Measurements from ENCODE around the gene SELENOS.

SELENOS gene

DNA sequence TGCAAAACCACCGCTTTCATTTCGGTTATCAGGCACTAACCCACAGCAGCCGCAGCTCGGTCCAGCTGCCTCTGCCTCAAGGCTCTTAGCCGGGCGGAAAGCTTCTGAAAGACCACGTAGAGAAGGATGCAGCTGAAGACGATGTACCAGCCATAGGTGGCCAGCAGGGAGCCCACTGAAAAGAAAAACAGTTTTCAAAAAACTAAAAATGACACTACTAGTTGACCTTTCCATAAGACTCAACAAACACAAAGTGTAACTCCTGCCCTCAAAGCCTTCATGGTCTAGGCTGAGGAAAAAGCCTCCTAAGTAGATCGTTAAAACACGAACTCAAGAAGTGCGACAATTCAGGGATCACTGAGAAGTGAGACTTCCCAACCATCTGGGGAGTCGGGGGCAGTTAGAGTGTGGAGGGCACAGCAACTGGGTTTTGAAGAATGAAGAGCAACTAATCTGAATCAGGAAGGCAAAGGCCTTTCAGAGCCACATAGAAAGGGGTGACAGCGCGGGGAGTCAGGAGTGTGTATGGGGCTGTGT is 716 bp downstream of the SELENOS start:
- no peak for DNase-seq

DNA sequence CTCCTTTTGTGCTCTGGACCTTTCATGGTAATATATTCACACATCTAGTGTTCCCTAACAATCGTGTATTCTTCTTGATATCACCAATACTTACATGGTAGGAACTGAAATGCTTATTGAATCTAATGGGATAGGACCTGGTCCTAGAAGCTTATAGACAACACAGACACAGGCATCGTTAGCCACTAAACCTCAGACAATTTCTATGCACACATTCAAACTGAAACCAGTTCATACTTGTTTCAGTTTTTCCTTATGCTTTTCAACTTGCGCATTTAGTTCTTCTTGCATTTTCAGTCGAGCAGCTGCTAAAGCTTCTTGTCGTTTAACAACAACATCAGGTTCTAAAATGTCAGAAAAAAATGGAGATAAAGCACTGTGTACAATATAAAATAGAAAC is 2.3 kb downstream of the SELENOS start:
- DNase-seq: no peak

GRCh38 chr15:101273534-101273933 is 3.8 kb downstream of the SELENOS start:
- no peak for DNase-seq

GRCh38 chr15:101272584-101272983 is 4.7 kb downstream of the SELENOS start:
- DNase-seq: no peak

DNA sequence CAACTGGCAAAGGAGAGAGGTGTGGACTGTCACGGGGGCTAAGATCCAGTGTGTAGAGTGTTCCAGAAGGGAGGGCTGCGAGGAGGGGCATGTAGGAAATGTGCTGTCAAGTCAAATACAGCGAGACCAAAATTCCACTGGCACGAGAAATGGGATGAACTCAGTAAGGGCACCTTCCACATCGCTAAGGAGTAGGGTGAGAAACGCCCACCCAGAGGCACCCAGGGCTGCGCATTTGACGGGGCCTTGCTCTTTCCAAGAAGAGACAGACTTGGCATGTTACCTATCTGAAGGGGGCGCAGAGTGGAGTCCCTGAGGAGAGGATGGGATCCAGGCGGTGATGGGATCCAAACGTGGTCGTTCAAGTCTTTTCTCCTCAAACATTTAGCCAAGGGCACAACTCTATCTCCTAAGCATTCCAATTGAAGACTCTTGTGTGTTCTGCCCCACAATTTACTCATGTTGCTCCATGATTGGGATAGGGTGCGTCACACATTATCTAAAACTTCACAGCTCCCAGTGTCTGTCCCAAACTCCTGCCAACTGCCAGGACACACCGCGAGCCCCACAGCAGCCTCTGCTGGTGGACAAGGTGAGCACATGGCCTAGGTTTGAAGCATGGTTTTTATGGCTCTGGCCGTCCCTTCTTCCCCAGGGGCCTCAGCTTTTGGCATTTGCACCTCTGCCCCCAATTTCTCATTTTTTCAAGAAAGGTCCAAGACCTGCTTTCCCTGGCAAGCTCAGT is 7.6 kb downstream of the SELENOS start:
- DNase-seq: no peak

DNA sequence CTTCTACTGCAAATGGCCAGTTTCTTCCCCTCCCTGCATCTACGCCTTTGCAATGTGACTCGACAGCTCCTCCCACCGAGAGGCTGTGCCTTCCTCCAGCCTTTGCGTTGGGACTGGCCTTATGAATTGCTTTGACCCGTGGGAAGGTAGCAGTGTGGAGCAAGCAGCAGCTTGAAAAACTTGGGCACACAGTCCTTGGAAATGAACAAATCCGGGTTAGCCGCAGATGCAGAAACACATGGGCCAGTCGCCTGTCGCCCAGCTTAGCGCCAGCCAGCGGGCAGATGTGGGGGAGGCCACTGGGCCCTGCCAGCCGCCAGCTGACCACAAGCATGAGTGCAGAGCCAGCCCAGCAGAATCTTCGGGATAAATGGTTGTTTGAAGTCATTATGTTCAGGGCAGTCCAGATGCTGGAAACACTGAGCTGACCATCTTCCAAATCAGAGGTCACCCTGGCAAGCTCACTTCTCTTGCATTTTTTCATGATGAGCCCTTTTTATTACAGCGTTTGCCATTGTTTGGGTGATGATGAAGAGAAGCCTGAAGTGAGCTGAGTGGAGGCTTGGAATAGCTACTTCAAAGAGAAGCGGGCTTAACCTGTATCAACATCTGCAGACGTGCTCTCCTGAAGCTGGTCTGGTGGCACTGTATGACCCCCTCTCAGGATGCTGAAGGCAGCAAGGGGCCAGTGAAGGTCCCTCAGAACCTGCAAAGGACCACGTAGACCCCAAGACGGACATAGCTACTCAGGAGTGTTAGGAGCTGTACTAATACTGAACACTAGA is 9.8 kb downstream of the SELENOS start:
- no peak for DNase-seq

DNA sequence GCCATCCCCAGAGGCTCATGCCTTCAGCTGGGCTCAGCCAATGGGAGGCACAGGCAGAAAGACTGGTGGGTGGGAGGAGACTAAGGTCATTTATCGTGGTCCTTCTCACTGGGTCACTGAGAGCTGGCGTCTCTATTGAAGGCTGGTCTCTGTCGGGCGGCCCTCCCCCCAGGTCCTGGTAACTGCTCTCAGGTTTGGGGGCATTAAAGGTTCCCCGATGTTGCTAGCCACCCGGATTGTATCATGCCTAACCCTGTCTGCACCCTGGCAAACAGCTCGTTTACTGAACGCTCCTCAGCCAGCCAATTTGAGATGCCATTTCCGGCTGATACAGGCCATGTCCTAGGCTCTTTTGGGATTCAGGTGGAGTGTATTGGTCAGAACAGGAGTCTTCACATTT is 10.5 kb downstream of the SELENOS start:
- no peak for DNase-seq

DNA sequence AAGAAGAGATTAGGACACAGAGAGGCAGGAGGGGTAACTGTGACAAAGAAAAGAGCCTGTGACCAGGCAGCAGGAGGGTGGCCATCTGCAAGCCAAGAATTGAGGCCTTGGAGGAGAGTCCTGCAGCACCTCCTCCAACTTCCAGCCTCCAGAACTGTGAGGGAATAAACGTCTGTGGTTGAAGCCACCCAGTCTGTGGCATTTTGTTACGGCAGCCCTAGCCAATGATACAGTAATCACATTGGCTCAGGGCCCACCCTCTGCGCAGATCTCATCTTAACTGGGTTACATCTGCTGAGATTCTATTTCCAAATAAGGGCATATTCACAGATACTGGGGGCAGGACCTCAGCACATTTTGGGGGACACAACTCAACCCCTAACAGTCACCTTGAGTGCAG is 11.3 kb downstream of the SELENOS start:
- no peak for DNase-seq

DNA sequence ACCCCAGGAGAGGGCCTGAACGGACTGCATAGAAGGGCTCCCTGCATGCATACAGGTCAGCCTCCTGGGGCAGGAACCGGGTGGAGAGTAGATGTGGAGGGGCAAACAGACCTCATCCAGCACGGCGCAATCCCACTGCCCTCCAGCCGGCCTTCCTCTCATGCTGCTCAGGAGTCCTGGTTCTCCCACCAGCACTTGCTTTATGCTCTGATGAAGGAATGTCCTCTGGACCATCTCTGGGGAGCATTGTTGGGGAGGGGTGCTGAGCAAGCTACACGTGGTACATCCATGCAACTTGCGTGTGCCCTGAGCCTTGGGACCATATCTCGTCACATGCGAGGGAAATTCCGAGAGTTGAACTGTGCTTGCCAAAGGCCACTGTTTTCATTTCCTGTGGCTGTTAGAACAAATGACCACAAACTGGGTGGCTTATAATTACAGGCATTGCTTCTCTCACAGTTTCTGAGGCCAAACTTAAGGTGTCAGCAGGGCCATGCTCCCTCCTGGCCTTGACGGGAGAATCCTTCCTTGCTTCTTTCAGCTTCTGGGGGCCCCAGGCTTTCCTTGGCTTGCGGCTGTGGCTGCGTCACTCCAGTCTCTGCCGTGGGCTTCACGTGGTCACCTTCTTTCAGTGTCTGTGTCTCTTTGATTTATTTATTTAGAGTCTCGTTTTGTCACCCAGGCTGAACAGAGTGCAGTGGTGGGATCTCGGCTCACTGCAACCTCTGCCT is 12.2 kb downstream of the SELENOS start:
- DNase-seq: no peak

DNA sequence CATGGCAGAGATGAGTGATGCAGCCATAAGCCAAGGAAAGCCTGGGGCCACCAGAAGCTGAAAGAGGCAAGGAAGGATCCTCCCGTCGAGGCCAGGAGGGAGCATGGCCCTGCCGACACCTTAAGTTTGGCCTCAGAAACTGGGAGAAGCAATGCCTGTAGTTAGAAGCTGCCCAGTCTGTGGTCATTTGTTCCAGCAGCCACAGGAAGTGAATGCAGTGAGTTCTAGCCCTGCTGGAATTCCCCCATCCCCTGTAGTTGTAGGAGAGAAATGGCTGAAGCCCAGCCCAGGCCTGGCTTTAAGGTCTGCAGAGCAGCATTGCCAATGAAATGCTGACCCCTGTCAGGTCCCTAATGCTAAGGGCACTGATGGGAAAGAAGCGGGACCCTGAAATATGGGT is 13.3 kb downstream of the SELENOS start:
- DNase-seq: no peak

DNA sequence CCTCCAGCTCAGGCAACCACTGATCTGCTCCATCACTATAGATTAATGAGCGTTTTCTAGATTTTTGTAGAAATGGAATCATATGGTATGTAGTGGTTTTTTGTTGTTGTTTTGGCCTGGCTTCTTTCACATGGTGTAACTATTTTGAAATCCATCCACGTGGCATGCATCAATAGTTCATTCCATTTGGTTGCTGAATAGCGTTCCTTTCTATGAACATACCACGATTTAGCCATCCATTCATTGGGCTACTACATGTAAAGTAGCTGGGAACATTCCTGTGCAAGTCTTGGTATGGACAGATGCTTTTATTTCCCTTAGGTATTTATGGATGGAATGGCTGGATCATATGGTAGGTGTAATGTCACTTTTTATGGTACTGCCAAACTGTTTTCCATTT is 14.7 kb downstream of the SELENOS start:
- DNase-seq: no peak

GRCh38 chr15:101258238-101259144 is 18.8 kb downstream of the SELENOS start:
- DNase-seq: no peak

DNA sequence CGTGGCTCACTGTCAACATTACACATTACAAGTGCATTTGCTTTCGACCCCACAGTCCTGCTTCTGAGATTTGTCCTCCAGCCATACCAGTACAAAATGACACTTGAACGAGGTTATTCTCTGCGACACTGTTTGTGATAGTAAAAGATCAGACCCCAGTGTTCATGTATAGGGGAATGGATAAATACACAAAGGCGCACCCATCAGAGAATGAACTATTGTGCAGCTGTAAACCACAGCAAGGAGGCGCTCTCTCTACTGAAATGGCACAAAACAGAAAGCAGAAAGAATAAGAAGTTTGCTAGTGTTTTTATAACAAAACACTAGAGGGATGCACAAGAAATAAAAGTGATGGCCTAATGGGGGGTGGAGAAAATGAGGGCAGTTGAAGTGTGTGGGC is 20.5 kb downstream of the SELENOS start:
- DNase-seq: no peak

- no peak for DNase-seq
Measured at GRCh38 chr15:101255615-101256241, 21.6 kb downstream of the SELENOS start.

GRCh38 chr15:101255051-101255395 is 22.3 kb downstream of the SELENOS start:
- DNase-seq: no peak

- DNase-seq: no peak
Measured at GRCh38 chr15:101254157-101255050, 22.9 kb downstream of the SELENOS start.

DNA sequence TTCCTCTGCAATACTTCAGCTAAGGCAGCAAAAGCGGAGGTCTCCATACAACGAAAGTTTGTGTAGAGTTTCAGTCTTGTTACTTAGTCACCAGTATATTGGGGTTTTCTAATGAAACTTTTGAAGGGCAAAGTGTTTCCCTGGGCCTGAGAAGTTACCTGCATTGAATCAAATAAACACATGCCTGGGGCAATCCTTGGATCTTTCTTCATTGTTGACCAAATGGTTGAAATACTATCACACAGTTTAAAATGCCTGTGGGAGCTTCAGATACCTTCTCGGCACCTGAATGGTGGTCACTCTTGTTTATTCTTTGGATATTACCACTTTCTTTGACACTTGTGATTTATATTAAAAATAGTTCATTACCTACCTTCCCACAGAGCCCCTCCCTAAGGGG is 24.4 kb downstream of the SELENOS start:
- no peak for DNase-seq

DNA sequence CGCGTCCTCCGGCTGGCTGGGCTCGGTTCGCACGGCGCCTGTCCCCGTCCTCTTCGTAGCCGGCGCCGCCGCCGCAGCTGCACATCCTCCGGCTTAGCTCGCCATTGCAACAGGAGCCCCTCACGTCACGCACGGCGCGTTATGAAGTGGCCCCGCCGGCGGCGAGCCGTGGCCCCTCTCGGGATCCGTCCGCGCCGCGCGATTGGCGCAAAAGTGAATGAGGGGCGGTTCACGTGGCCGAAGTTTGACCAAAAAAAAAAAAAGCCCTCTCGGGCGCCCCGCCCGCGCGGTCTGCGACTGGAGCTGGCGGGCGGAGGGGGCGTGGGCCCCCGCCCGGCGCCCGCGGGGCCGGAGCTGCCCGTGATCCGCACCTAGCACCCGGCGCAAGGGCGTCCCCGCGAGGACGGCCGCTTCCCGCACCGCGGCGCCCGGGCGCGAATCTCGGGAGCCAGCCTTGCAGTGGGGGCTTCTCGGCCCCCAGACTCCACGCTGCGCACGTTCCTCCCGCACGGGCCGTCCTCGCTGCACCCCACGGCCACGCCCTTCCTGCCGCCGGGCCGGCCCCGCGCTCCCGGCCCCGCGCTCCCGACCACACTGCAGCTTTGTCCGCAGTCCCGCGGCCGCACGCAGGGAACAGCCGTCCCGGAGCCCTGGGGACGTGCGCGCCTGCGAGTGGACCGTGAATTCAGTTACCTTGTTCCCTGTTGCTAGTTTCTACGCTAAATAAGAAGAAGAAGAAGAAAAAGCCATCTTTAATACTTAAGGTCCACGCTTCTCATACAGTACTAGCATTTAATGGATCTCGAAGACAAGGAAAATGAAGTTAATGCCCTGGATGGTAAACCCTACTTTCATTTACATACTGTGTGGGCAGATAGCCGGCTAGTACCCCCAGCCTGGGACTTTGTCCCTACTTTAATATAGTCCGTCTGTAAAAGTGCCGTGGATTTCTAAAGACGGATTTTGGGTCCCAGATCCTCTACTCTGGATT is 25.2 kb downstream of the SELENOS start, which contains the start of gene CHSY1:
Gene CHSY1, minus strand, starts transcription at position 219 of the 991 bp plus-strand sequence. CDS start 592 bp downstream, outside the sequence.
- DNase-seq: peak; percentile 84

Measured in stimulated activated CD4-positive, alpha-beta T cell treated with anti-CD3 and anti-CD28 coated beads, Interleukin-1b, Interleukin-23, amount 100 ng/mL, for 48 hours (primary cell).